Ovary (tissue), 3 donors: ENCODE measurements around the gene ZNF518B.

Experiments
- CTCF ChIP-seq, 3 donors: fragments of 450-650 bp in 2 of 3; fragments of 200-600 bp in 1 of 3; IDR thresholded peaks; one replicate each; pipeline versions ENCODE4 v1.5.1 to v1.8.0; 2016 to 2022; ENCODE audit warnings: antibody characterized with exemption in 3 of 3, mild to moderate bottlenecking in 1 of 3
- EP300 ChIP-seq: sonication (generic); formaldehyde crosslinking; IDR thresholded peaks from one replicate; pipeline ENCODE4 v1.6.1; 2017; ENCODE audit warnings: antibody characterized with exemption
- POLR2A ChIP-seq: fragments of 450-650 bp; IDR thresholded peaks from one replicate; pipeline ENCODE4 v1.6.1; 2017; ENCODE audit warnings: antibody characterized with exemption, mild to moderate bottlenecking, moderate library complexity
- donor health status: DM: no; HTN: no; CAD: no.

- TF ChIP-seq CTCF (IDR thresholded peaks at IDR 0.05) = no peak
- no peak for TF ChIP-seq POLR2A
- TF ChIP-seq EP300 = no peak
Measured at GRCh38 chr4:10492464-10492863, 35.2 kb upstream of the ZNF518B start.
